Airway epithelial cell (primary cell): Measurements from ENCODE around the gene SLN. TPM values are rescaled to one million over a fixed set of nuclear protein-coding genes. Genes with fewer than 3 reads are reported as not detected.

Source experiments
- total RNA-seq: library from RNA; depleted of rRNA; stranded (reverse); fragments of >200 nt; gene quantifications from 2 replicates; pipeline ENCODE4 v1.2.3, GENCODE V29; 2015

The SLN gene
- total RNA-seq = not detected in 2 replicates

DNA sequence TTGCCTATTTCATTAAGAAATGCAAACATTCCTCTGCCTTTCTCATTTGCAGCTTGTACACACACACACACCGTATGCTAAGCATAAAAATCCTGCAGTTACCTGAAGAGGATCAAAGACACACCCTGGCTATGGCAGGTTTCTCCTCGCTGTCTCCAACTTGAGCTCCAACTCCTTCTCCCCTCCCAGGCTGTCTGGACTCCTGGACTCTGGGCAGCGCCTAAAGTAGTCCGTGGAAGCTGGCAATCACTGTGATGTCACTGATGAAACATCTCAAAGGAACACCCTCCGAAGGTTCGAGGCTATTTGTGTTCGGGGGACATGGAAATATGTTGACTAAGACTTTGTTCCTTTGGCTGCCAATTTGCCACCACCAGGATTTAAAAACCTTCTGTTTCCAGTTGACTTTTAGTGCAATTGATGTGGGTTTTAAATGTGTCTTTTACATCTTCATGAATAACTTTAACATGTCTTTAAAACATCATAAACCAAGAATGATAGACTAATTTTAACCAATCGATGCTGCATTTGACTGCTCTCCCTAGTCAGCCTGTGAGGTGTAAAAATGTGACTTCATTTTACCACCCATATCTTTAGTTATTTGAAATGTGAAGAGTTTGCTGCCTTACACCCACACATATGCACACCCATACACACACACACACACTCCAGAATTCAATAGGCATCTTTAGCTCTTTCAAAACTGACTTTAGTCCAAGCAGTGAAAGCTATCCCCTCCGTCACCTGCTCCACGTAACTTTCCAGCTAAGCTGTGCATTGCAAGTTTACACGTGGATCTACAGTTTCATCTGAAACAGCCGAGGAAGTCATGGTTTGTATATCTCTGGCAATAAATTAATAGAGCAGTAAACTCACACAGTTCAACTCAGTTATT lies at the start of gene SLN:
Gene SLN (minus strand): TSS at position 196 of the 895 bp plus-strand sequence.

Other genes starting within 250 kb of the SLN start
- gene ALKBH8, start 146.3 kb downstream of the SLN start, total RNA-seq = 4.0 and 4.6 TPM in 2 replicates
- gene ELMOD1, start 120.9 kb downstream of the SLN start, total RNA-seq = not detected in 2 replicates
- 46.5 and 48.1 TPM in 2 replicates for gene SLC35F2, start 146.7 kb upstream of the SLN start, total RNA-seq
- gene RAB39A, start 216.4 kb upstream of the SLN start, total RNA-seq = not detected in 2 replicates